Mucosa of descending colon (tissue), 3 donors: ENCODE results near the gene MTG1. TPM values are rescaled to one million over a fixed set of nuclear protein-coding genes. Genes with fewer than 3 reads are reported as not detected.
A peak's percentile ranks its signal among the peaks of the same experiment; 100 is the strongest.
"Not testable (repeated sequence)": the region's sequence is repeated elsewhere in the genome, so short reads cannot be mapped to it uniquely, and the experiment has no call there.

Source experiments
- ATAC-seq: fragments of 200-7000 bp; cut with Tn5 transposase; one replicate; pipeline ENCODE4 v1.9.1; 2020; ENCODE audit warnings: mild to moderate bottlenecking, moderate library complexity
- DNase-seq, 3 donors: peaks; one replicate each; pipeline ENCODE4 v3.0.0-alpha.2; 2020
- H3K36me3 ChIP-seq: fragments of 200-600 bp; one replicate; pipeline ENCODE4 v1.8.0; 2021; ENCODE audit warnings: low read depth, mild to moderate bottlenecking
- H3K4me1 ChIP-seq: fragments of 200-600 bp; one replicate; pipeline ENCODE4 v1.8.0; 2021; ENCODE audit warnings: low read depth, mild to moderate bottlenecking
- H3K4me3 ChIP-seq: fragments of 200-600 bp; one replicate; pipeline ENCODE4 v1.8.0; 2021; ENCODE audit warnings: mild to moderate bottlenecking
- H3K9me3 ChIP-seq: fragments of 200-600 bp; one replicate; pipeline ENCODE4 v1.8.0; 2021; ENCODE audit warnings: mild to moderate bottlenecking
- intact Hi-C, 2 donors: fragments of 100-400 bp; cut with DNase I in 1 of 2; cut with micrococcal nuclease in 1 of 2; formaldehyde crosslinking; loops; one replicate each; pipeline versions ENCODE4 v1.11.0 to v1.11.1; 2022; cut with DNase I, micrococcal nuclease
- total RNA-seq, 3 donors: library from RNA; stranded (reverse); fragmentation: NEBNext Ultra II Directional in 2 of 3; extraction: Animal tissue kit (Norgen Biotek cat#: 25700) in 2 of 3; gene quantifications; one replicate each; pipeline versions ENCODE4 v1.2.1 to v1.2.4, GENCODE V29; 2021 to 2023
- TF ChIP-seq, protein P1 (sequence below): fragments of 200-600 bp; IDR thresholded peaks from one replicate; pipeline ENCODE4 v1.8.0; 2022; ENCODE audit warnings: antibody characterized with exemption, mild to moderate bottlenecking
- donor health status: DM: no; HTN: no; CAD: no; lungs with moderate emphysema.
- donor health status: DM: no; HTN: no; CAD: no.
- donor health status: DM: no; HTN: yes; CAD: no.

The MTG1 gene
- total RNA-seq, 3 donors from 2014 or later: 43.6 to 52.7 (median 45.6) TPM

DNA sequence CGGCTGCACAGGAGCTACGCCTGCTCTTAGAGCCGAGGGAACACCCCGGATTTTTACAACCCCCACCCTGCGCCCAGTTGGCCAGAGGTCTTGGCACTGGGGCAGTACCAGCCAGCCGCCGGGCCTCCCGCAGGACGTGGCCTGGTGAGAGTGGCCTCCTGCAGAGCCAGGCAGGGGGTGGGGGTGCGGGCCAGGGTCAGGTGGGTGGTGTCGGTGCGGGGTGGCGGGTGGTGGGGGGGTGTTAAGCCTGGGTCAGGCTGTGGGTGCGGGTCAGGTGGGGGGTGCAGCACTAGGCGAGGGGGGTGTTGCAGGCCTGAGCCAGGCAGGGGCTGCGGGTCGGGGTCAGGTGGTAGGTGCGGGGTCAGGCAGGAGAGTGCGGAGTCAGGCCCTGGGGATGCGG, 21.4 kb upstream of the MTG1 start:
- no peaks in the 10 kb centered on the region for H3K9me3 ChIP-seq
- TF ChIP-seq, protein P1, sequence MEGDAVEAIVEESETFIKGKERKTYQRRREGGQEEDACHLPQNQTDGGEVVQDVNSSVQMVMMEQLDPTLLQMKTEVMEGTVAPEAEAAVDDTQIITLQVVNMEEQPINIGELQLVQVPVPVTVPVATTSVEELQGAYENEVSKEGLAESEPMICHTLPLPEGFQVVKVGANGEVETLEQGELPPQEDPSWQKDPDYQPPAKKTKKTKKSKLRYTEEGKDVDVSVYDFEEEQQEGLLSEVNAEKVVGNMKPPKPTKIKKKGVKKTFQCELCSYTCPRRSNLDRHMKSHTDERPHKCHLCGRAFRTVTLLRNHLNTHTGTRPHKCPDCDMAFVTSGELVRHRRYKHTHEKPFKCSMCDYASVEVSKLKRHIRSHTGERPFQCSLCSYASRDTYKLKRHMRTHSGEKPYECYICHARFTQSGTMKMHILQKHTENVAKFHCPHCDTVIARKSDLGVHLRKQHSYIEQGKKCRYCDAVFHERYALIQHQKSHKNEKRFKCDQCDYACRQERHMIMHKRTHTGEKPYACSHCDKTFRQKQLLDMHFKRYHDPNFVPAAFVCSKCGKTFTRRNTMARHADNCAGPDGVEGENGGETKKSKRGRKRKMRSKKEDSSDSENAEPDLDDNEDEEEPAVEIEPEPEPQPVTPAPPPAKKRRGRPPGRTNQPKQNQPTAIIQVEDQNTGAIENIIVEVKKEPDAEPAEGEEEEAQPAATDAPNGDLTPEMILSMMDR: no peak
- no peak overlapping the region for H3K4me3 ChIP-seq
- DNase-seq: peak; percentile 56 to 78 (median 76)
- H3K4me1 ChIP-seq: peaks cover 6% of the 10 kb centered on the region
- peak; percentile 37 for ATAC-seq
- intact Hi-C loops: no loop called here
- peaks cover 5% of the 10 kb centered on the region for H3K36me3 ChIP-seq

DNA sequence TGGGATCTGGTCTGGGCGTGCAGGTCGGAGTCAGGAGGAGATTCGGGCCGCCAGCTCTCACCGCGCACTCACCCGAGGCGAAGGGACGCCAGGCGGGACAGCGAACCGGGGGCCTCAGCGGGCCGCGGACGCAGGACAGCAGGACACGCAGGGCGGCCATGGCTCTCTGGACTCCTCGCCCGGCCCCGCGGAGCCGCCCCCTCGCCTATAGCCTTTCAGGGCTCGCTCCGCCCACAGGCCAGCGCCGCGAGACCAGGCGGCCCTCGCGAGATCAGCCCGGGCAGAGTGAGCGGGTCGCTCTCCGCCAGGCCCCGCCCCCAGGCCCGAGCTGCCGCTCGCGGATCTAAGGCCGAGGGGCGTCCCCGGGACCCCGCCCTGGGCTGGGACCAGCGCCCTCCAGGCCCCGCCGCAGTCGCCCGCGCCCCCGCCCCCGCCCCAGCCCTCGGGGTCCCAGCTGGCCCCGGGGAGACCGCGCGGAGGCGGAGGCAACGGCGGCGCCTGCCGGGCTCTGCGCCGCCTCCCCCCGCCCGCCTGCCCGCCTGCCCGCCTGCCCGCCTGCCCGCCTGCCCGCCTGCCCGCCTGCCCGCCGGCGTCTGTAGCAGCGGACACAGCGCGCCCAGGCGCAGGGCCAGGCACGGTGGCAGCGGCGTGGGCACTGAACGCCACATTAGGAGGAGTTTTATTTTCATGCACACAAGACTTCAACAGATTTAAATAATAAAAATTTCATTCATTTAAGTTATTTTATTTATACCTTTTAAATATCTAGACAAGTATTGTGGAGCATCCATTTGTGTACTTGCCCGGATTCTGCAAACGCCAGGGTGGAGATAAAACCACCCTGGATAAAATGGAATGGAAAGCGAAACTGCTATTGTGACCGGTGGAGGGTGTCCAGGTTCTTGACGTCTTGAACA, 20.5 kb upstream of the MTG1 start, which contains the start of gene ECHS1:
ECHS1 (minus strand) TSS at position 181 of the 917 bp plus-strand sequence; CDS start at position 160, 21 bp downstream.
- intact Hi-C loops: no loop called here
- H3K4me3 ChIP-seq: peak within 1 kb of the TSS; percentile 74
- peak; percentile 98 for ATAC-seq
- TF ChIP-seq, protein P1: no peak
- DNase-seq: peak; percentile 97 to 99 (median 97)
- peaks cover 11% of the 10 kb centered on the region for H3K4me1 ChIP-seq
- H3K9me3 ChIP-seq: no peaks in the 10 kb centered on the region
- peaks cover 5% of the 10 kb centered on the region for H3K36me3 ChIP-seq

DNA sequence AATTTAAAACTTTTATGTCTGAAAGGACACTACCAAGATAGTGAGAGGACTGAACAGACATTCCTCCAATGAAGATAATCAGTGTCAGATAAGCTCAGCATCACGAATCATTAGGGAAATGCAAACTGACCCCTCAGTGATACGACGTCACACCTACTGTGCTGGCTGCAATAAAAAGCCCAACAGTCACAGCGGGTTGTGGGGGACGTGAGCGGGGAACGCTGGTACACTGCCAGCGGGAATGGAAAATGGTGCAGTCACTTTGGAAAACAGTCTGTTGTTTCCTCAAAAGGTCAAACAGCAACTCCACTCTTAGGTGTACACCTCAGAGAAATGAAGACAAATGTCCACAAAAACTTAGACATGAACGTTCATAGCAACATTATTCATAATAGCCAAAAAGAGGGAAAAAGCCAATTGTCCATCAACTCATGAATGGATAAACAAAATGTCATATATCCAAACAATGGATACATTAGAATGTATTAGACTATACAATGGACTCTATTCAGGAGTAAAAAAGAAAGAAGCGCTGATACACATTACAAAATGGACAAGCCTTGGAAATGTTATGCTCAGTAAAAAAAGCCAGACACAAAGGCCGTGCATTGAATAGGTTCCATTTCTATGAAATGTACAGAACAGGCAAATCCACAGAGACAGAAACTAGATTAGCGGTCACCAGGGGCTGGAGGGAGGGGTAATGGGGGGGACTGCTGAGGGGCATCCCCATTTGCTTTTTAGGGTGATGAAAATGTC, 18.4 kb upstream of the MTG1 start:
- Histone ChIP-seq H3K9me3 (no peaks in the 10 kb centered on the region), H3K4me1 (peaks cover 17% of the 10 kb centered on the region), H3K36me3 (no peaks in the 10 kb centered on the region), H3K4me3 (no peak overlapping the region)
- intact Hi-C loops: no loop called here
- DNase-seq: no peak
- no peak for ATAC-seq
- TF ChIP-seq, protein P1: no peak

DNA sequence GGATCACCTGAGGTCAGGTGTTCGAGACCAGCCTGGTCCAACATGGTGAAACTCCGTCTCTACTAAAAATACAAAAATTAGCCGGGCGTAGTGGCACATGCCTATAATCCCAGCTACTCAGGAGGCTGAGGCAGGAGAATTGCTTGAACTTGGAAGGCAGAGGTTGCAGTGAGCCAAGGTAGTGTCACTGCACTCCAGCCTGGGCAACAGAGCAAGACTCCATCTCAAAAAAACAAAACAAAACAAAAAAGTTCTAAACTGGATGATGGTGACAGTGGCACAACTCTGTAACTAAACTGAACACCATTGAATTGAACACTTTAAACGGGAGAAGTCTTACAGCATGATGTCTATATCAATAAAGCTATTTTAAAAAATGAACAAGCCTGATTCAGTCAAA, 17.8 kb upstream of the MTG1 start:
- H3K9me3 ChIP-seq, ATAC-seq, intact Hi-C loops, H3K36me3 ChIP-seq, H3K4me3 ChIP-seq, DNase-seq: not testable (repeated sequence)
- H3K4me1 ChIP-seq: peaks cover 17% of the 10 kb centered on the region

DNA sequence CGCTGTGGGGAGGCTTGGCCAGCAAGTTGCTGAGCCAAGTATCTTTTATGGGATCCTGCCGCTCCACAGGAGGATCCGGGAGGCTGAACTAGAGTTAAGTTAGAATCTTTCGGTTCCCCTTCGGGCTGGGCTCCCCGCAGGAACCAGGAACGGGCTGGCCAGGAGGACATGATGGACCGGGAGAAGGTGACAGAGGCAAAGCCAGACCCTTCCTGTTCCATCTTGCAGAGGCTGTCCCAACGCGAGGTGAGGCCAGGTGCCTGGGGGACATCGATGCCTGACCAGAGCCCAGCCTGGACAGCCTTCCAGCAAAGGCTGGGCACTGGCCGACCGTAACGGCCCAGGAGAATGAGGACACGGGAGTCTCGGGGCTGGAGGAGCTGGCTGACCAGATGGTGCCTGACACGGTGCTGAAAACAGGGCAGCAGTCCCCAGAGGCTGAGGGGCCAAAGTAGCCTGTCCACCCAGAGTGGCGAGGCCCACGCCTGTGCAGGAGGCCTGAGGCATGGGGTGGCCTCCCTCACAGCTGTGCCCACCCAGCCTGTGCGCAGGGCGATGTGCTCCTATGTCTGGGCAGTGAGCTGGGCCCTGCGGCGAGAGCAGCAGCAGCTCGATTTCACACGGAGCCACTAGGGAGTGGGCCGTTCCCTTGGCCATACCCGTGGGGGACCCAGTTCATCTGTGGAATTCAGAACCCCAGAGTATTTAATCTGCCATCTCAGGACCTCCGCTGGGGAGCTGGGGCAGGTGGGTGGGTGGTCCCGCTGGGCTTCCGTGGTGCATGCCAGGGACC, 16.7 kb upstream of the MTG1 start:
- ATAC-seq: no peak
- H3K36me3 ChIP-seq: no peaks in the 10 kb centered on the region
- peaks cover 16% of the 10 kb centered on the region for H3K4me1 ChIP-seq
- peak in 1 of 3 donors; percentile 61 for DNase-seq
- no peak overlapping the region for H3K4me3 ChIP-seq
- TF ChIP-seq, protein P1: no peak
- no peaks in the 10 kb centered on the region for H3K9me3 ChIP-seq
- intact Hi-C loops: no loop called here
